Body of pancreas (tissue), 4 donors: ENCODE results near the gene MMP25. TPM values are rescaled to one million over a fixed set of nuclear protein-coding genes. Genes with fewer than 3 reads are reported as not detected.
A peak's percentile ranks its signal among the peaks of the same experiment; 100 is the strongest.

ENCODE experiments used
- ATAC-seq: fragments of 150-250 bp; one replicate; pipeline ENCODE4 v1.9.1; 2016
- DNase-seq, 4 donors: peaks; one replicate each; pipeline ENCODE4 v3.0.0-alpha.2; 2019
- H3K27ac ChIP-seq, 4 donors: fragments of 200-600 bp; sonication (generic); 1 replicate in 3 of 4; 2 replicates in 1 of 4; pipeline versions ENCODE4 v1.5.1 to v1.6.1; 2016 to 2019; ENCODE audit warnings: mild to moderate bottlenecking in 1 of 4, mixed read lengths in 1 of 4, moderate library complexity in 1 of 4
- H3K27me3 ChIP-seq, 2 donors: fragments of 200-600 bp; sonication (generic); one replicate each; pipeline ENCODE4 v1.6.0; 2016; ENCODE audit warnings: mild to moderate bottlenecking in 1 of 2
- H3K36me3 ChIP-seq, 2 donors: fragments of 200-600 bp; sonication (generic); replicated peaks in 1 of 2; 2 replicates each; pipeline ENCODE4 v1.5.1; 2016; ENCODE audit warnings: low read depth in 2 of 2; ENCODE audit not compliant: insufficient read depth in 1 of 2
- H3K4me1 ChIP-seq: fragments of 200-600 bp; sonication (generic); one replicate; pipeline ENCODE4 v1.6.0; 2016
- H3K4me3 ChIP-seq, 2 donors: fragments of 200-600 bp; sonication (generic); 1 replicate in 1 of 2; 2 replicates in 1 of 2; pipeline ENCODE4 v1.5.1; 2016 to 2019
- H3K9me3 ChIP-seq, 3 donors: fragments of 200-600 bp; sonication (generic); 1 replicate in 2 of 3; 2 replicates in 1 of 3; pipeline ENCODE4 v1.5.1; 2016
- CTCF ChIP-seq, 7 experiments: fragments of 450-650 bp in 4 of 7; fragments of 200-600 bp in 3 of 7; sonication (generic) in 3 of 7; IDR thresholded peaks; one replicate each; pipeline ENCODE4 v1.5.1; 2016 to 2019; ENCODE audit warnings: antibody characterized with exemption in 7 of 7
- POLR2A ChIP-seq, 3 donors: fragments of 450-650 bp; IDR thresholded peaks; one replicate each; pipeline ENCODE4 v1.6.1; 2016; ENCODE audit warnings: antibody characterized with exemption in 3 of 3, mild to moderate bottlenecking in 2 of 3
- WGBS, 2 donors: methylation state at CpG; one replicate each; pipeline ENCODE4 v1.1.5; 2017; 5-methylcytosine and 5-hydroxymethylcytosine counted together
- intact Hi-C: fragments of 100-400 bp; cut with DNase I; formaldehyde crosslinking; loops from one replicate; pipeline ENCODE4 v1.15.1; 2023
- total RNA-seq, 2 donors: library from RNA; depleted of rRNA; stranded (reverse); fragments of >200 nt; gene quantifications; one replicate each; pipeline ENCODE4 v1.1.0, GENCODE V29; 2016

MMP25 gene
- total RNA-seq, 2 donors from 2014 or later: under 0.01 to 0.99 TPM

GRCh38 chr16:3084491-3084890 is 38.1 kb downstream of the MMP25 start:
- Histone ChIP-seq H3K27me3 (no peaks in the 10 kb centered on the region), H3K4me3 (no peak overlapping the region), H3K27ac (no peak overlapping the region), H3K36me3 (no peaks in the 10 kb centered on the region), H3K9me3 (no peaks in the 10 kb centered on the region), H3K4me1 (no peaks in the 10 kb centered on the region)
- ATAC-seq (no peak), DNase-seq (no peak)
- intact Hi-C loops: no loop called here
- 67 to 84% methylated on average over 1 of the region's 1 CpG for WGBS, 2 donors
- no peak for TF ChIP-seq CTCF (IDR thresholded peaks at IDR 0.05)
- no peak for TF ChIP-seq POLR2A (IDR thresholded peaks at IDR 0.05)

GRCh38 chr16:3084969-3085670 is 38.8 kb downstream of the MMP25 start:
- Histone ChIP-seq H3K9me3 (no peaks in the 10 kb centered on the region), H3K27ac (no peak overlapping the region), H3K4me1 (no peaks in the 10 kb centered on the region), H3K27me3 (no peaks in the 10 kb centered on the region), H3K4me3 (no peak overlapping the region), H3K36me3 (no peaks in the 10 kb centered on the region)
- 67 to 69% methylated on average over 7 of the region's 7 CpGs for WGBS, 2 donors
- DNase-seq (no peak), ATAC-seq (no peak)
- intact Hi-C loops: no loop called here
- TF ChIP-seq CTCF (IDR thresholded peaks at IDR 0.05) (no peak), POLR2A (IDR thresholded peaks at IDR 0.05) (no peak)

GRCh38 chr16:3085868-3086595 is 39.7 kb downstream of the MMP25 start:
- TF ChIP-seq CTCF (IDR thresholded peaks at IDR 0.05): no peak
- TF ChIP-seq POLR2A (IDR thresholded peaks at IDR 0.05): no peak
- Histone ChIP-seq H3K9me3 (no peaks in the 10 kb centered on the region), H3K4me3 (no peak overlapping the region), H3K27me3 (no peaks in the 10 kb centered on the region), H3K36me3 (no peaks in the 10 kb centered on the region), H3K27ac (no peak overlapping the region), H3K4me1 (no peaks in the 10 kb centered on the region)
- WGBS, 2 donors: 75 to 84% methylated on average over 17 of the region's 17 CpGs
- DNase-seq (no peak), ATAC-seq (no peak)
- intact Hi-C loops: no loop called here

GRCh38 chr16:3086596-3087242 is 40.4 kb downstream of the MMP25 start:
- DNase-seq: no peak
- H3K4me3 ChIP-seq: no peak overlapping the region
- WGBS, 2 donors: 75 to 77% methylated on average over 7 to 14 of the region's 14 CpGs

More at GRCh38 chr16:3086596-3087242, 40.4 kb downstream of the MMP25 start:
- ATAC-seq: peak; percentile 12
- Histone ChIP-seq H3K27me3 (no peaks in the 10 kb centered on the region), H3K9me3 (no peaks in the 10 kb centered on the region), H3K4me1 (no peaks in the 10 kb centered on the region), H3K27ac (peak overlapping the region in 2 of 4 donors; percentile 12 to 52), H3K36me3 (no peaks in the 10 kb centered on the region)
- TF ChIP-seq POLR2A (IDR thresholded peaks at IDR 0.05): no peak
- TF ChIP-seq CTCF (IDR thresholded peaks at IDR 0.05): no peak
- intact Hi-C loops: no loop called here
